Keratinocyte (primary cell): ENCODE results near the gene BBS9. TPM values are rescaled to one million over a fixed set of nuclear protein-coding genes. Genes with fewer than 3 reads are reported as not detected.

ENCODE experiments used
- DNase-seq: peaks from one replicate; pipeline ENCODE4 v3.0.0-alpha.2; 2011; ENCODE audit warnings: low read depth, missing footprints, low spot score
- FAIRE-seq: peaks from 2 replicates; lab custom pipeline; 2011; peaks lifted over from hg19 to GRCh38; lab: Jason Lieb, UNC
- H2AFZ ChIP-seq: 2 replicates; pipeline ENCODE4 v1.6.0; 2012; ENCODE audit warnings: low read length, control low read depth, inconsistent platforms; ENCODE audit not compliant: control insufficient read depth
- H3K27ac ChIP-seq: 2 replicates; pipeline ENCODE4 v1.5.1; 2011; ENCODE audit warnings: low read length; ENCODE audit not compliant: control insufficient read depth, insufficient read depth
- H3K27me3 ChIP-seq: 3 replicates; pipeline ENCODE4 v1.6.0; 2011; ENCODE audit warnings: low read length; ENCODE audit not compliant: control insufficient read depth, insufficient read depth; ENCODE audit errors: extremely low read depth
- H3K36me3 ChIP-seq, 2 experiments: 2 replicates in 1 of 2; 3 replicates in 1 of 2; pipeline ENCODE4 v1.5.1; 2011; ENCODE audit warnings: low read length in 2 of 2, mild to moderate bottlenecking in 1 of 2; ENCODE audit not compliant: control insufficient read depth in 2 of 2, insufficient read depth in 2 of 2; ENCODE audit errors: extremely low read depth in 1 of 2
- H3K4me1 ChIP-seq: 3 replicates; pipeline ENCODE4 v1.5.1; 2011; ENCODE audit warnings: low read length; ENCODE audit not compliant: control insufficient read depth, insufficient read depth; ENCODE audit errors: extremely low read depth
- H3K4me2 ChIP-seq: 3 replicates; pipeline ENCODE4 v1.6.0; 2011; ENCODE audit warnings: low read depth, low read length; ENCODE audit not compliant: control insufficient read depth, insufficient read depth; ENCODE audit errors: extremely low read depth
- H3K4me3 ChIP-seq, 3 experiments: fragments of 200-600 bp in 1 of 3; sonication (generic) in 1 of 3; 2 replicates in 2 of 3; 3 replicates in 1 of 3; pipeline ENCODE4 v1.5.1; 2011 to 2016; ENCODE audit warnings: low read length in 3 of 3, mild to moderate bottlenecking in 3 of 3, control low read depth in 2 of 3, inconsistent platforms in 1 of 3, low read depth in 1 of 3, mixed read lengths in 1 of 3, mixed run types in 1 of 3, moderate library complexity in 1 of 3; ENCODE audit not compliant: control insufficient read depth in 2 of 3, insufficient read depth in 2 of 3; ENCODE audit errors: extremely low read depth in 1 of 3
- H3K79me2 ChIP-seq: 2 replicates; pipeline ENCODE4 v1.6.0; 2012; ENCODE audit warnings: low read length; ENCODE audit not compliant: control insufficient read depth, insufficient read depth
- H3K9ac ChIP-seq: 3 replicates; pipeline ENCODE4 v1.6.0; 2011; ENCODE audit warnings: low read length; ENCODE audit not compliant: control insufficient read depth, insufficient read depth; ENCODE audit errors: extremely low read depth
- H3K9me1 ChIP-seq: 3 replicates; pipeline ENCODE4 v1.6.0; 2011; ENCODE audit warnings: low read length; ENCODE audit not compliant: control insufficient read depth, insufficient read depth; ENCODE audit errors: extremely low read depth
- H3K9me3 ChIP-seq: 2 replicates; pipeline ENCODE4 v1.5.1; 2012; ENCODE audit warnings: low read depth, low read length; ENCODE audit not compliant: control insufficient read depth
- H4K20me1 ChIP-seq: 3 replicates; pipeline ENCODE4 v1.6.0; 2011; ENCODE audit warnings: low read length; ENCODE audit not compliant: control insufficient read depth, insufficient read depth; ENCODE audit errors: extremely low read depth
- EZH2 ChIP-seq: IDR thresholded peaks from one replicate; pipeline ENCODE4 v1.6.1; 2012; ENCODE audit warnings: inconsistent platforms, mild to moderate bottlenecking, low read length, moderate library complexity
- dilution Hi-C: fragments of 300-500 bp; cut with MboI; formaldehyde crosslinking; loops from one replicate; pipeline ENCODE4 v1.7.0; 2020; ENCODE audit warnings: low sequenced_read_pairs; ENCODE audit not compliant: extremely low pct_ligation_motif_present
- polyA plus RNA-seq, 5 experiments: library from polyadenylated mRNA; depleted of rRNA in 3 of 5; stranded (reverse) in 3 of 5; stranded (forward) in 1 of 5; unstranded in 1 of 5; fragments of >200 nt; gene quantifications; 1 replicate in 1 of 5; 2 replicates in 3 of 5; 3 replicates in 1 of 5; pipeline versions ENCODE4 v1.2.1 to v1.2.3, GENCODE V29; 2011 to 2012; ENCODE audit warnings: missing spikeins in 2 of 5, low read depth in 1 of 5, low replicate concordance in 1 of 5
- TF ChIP-seq, protein P1 (sequence below), 3 experiments: IDR thresholded peaks in 1 of 3; conservative IDR thresholded peaks in 1 of 3; optimal IDR thresholded peaks in 1 of 3; 2 replicates in 2 of 3; 3 replicates in 1 of 3; pipeline versions ENCODE3 to v1.5.1; 2011; ENCODE audit warnings: low read length in 3 of 3, mild to moderate bottlenecking in 3 of 3, moderate library complexity in 2 of 3, control low read depth in 1 of 3, inconsistent platforms in 1 of 3; ENCODE audit not compliant: insufficient read depth in 2 of 3; ENCODE audit errors: extremely low read depth in 1 of 3

Gene BBS9
- polyA plus RNA-seq, 1 donor (not counting 4 experiments of a cell fraction or from before 2014, with no cell fraction given) = 7.6 TPM

DNA sequence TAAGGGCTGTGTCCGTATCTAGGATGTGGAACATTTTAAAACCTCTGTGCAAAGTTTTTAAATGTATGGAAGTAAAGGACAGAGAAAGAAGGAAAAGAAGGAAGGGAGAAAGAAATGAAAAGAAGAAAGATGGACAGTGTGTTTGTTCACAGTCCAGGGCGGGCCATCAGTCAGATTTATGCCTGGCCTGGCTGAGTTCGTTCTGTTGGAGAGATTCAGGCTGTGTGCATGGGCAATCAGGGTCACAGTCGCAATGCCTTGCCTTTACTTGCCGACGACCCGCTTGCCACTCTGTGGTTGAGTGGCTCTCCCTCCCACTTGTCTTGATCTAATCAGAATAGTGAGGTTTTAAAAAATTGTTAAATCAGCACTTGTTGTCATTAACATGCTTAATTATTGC is 406.6 kb downstream of the BBS9 start:
- Histone ChIP-seq H3K4me2 (no peak overlapping the region), H3K36me3 (no peaks in the 10 kb centered on the region), H3K79me2 (no peaks in the 10 kb centered on the region), H2AFZ (no peak overlapping the region), H4K20me1 (no peaks in the 10 kb centered on the region), H3K9me3 (no peaks in the 10 kb centered on the region), H3K9ac (no peak overlapping the region), H3K9me1 (no peaks in the 10 kb centered on the region), H3K4me1 (no peaks in the 10 kb centered on the region), H3K27ac (no peak overlapping the region), H3K4me3 (no peak overlapping the region), H3K27me3 (no peaks in the 10 kb centered on the region)
- TF ChIP-seq, protein P1, sequence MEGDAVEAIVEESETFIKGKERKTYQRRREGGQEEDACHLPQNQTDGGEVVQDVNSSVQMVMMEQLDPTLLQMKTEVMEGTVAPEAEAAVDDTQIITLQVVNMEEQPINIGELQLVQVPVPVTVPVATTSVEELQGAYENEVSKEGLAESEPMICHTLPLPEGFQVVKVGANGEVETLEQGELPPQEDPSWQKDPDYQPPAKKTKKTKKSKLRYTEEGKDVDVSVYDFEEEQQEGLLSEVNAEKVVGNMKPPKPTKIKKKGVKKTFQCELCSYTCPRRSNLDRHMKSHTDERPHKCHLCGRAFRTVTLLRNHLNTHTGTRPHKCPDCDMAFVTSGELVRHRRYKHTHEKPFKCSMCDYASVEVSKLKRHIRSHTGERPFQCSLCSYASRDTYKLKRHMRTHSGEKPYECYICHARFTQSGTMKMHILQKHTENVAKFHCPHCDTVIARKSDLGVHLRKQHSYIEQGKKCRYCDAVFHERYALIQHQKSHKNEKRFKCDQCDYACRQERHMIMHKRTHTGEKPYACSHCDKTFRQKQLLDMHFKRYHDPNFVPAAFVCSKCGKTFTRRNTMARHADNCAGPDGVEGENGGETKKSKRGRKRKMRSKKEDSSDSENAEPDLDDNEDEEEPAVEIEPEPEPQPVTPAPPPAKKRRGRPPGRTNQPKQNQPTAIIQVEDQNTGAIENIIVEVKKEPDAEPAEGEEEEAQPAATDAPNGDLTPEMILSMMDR (optimal IDR thresholded peaks at IDR 0.05 in 1 of 3, IDR thresholded peaks at IDR 0.05 in 1 of 3, conservative IDR thresholded peaks at IDR 0.05 in 1 of 3; ENCODE audit: extremely low read depth in 1 of 3, insufficient read depth in 2 of 3, low read length in 3 of 3) = no peak
- TF ChIP-seq EZH2 = no peak
- dilution Hi-C loops = no loop called here
- FAIRE-seq = no peak
- no peak for DNase-seq

GRCh38 chr7:33536398-33537103 is 407.2 kb downstream of the BBS9 start:
- H3K27ac ChIP-seq = no peak overlapping the region
- no peaks in the 10 kb centered on the region for H3K36me3 ChIP-seq
- no peak for DNase-seq
- H3K9ac ChIP-seq = no peak overlapping the region
- no peaks in the 10 kb centered on the region for H3K27me3 ChIP-seq
- TF ChIP-seq, protein P1 (optimal IDR thresholded peaks at IDR 0.05 in 1 of 3, IDR thresholded peaks at IDR 0.05 in 1 of 3, conservative IDR thresholded peaks at IDR 0.05 in 1 of 3; ENCODE audit: extremely low read depth in 1 of 3, insufficient read depth in 2 of 3, low read length in 3 of 3) = no peak
- TF ChIP-seq EZH2 = no peak
- FAIRE-seq = no peak
- H3K4me3 ChIP-seq = no peak overlapping the region
- no peaks in the 10 kb centered on the region for H3K79me2 ChIP-seq
- H3K4me1 ChIP-seq = no peaks in the 10 kb centered on the region
- no peak overlapping the region for H2AFZ ChIP-seq
- H3K4me2 ChIP-seq = no peak overlapping the region
- no peaks in the 10 kb centered on the region for H4K20me1 ChIP-seq
- H3K9me1 ChIP-seq = no peaks in the 10 kb centered on the region
- H3K9me3 ChIP-seq = no peaks in the 10 kb centered on the region
- dilution Hi-C loops = no loop called here
